Measurements from ENCODE around the gene SIRPA.

The SIRPA gene

DNA sequence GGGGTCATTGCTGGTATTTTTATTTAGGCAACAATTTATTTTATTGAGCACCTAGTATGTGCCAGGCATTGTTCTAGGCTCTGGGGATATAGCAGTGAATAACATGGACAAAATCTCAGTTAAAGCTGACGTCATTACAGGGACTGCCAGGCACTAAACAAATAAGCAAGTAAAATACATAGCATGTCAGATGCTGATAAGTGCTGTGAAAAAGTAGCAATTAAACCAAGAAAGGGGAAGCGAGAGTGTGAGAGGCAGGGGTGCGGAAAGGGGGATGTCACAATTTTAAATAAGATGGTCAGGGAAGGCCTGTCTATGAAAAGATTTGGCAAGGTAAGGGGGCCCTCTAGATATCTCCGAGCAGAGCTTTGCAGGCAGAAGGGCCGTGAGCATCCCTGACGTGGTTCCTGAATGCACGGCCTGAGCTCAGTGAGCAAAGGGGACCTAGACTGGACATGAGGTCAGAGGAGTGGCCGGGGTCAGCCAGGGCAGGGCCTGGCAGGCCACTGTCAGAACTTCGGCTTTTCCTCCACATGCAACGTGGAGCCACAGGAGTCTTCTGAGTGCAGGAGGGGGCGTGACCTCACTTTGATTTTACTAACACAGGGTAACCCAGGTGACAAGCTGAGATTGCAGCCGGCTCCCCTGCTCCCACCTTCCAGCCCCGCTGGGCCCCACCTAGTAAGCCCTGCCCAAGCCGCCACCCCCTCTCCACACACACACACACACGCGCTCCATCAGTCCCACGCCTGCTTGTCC is 24.2 kb upstream of the SIRPA start:
- DNase-seq (ENCODE audit: low read depth in 2 of 2), result no peak

DNA sequence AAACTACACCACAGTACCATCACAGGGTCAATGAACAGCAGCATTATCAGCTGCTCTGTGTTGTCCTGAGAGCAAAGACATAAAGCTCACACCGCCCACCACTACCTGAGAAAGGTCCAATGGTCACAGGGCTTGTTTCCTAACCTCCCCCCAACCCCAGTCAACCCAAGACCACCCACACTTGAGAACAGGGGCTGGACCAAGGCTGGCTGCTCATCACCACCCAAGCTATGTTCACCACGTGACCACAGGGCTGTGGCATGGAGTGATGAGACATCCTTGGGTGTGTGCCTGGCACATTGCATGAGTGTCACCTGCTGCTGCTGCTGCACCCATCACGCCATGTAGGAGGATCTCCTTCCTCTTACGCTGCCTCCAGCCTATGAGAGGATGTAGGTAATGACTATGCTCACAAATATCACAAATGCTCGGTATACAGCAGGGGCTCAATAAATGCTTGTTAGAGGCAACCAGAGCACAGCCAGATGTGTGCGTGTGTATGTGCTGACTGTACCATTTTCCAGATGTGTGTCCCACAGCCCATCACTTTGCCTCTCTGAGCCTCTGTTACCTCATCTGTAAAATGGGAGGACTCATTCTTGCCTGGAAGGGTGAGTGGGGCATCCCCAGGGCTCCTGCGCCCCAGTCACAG is 23.3 kb upstream of the SIRPA start:
- no peak for DNase-seq (ENCODE audit: low read depth in 2 of 2)

DNA sequence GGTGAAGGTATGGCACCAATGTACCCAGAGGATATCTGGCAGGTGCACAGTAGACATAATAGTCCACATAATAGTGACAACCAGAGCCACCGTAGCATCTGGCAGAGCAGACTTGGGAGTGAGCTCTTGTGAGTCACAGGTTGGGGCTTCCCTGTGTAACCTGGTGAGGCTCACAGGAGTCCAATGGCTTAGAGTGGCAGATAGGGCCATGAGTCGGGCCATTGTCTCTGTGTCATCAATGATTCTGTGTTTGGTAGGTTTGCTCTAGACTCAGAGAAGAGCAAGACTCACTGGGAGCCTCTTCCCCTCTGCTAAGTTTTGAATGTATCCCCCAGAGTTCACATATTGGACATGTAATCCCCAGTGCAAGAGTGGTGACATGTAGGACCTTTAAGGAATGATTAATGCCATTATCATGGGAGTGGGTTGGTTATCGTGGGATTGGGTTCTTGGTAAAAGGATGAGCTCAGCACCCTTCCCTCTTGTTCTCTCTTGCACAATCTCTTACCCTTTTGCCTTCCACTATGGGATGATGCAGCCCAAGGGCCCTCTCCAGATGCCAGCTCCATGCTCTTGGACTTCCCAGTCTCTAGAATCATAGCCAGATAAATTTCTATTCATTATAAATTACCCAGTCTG is 22.6 kb upstream of the SIRPA start:
- no peak for DNase-seq (ENCODE audit: low read depth in 2 of 2)

DNA sequence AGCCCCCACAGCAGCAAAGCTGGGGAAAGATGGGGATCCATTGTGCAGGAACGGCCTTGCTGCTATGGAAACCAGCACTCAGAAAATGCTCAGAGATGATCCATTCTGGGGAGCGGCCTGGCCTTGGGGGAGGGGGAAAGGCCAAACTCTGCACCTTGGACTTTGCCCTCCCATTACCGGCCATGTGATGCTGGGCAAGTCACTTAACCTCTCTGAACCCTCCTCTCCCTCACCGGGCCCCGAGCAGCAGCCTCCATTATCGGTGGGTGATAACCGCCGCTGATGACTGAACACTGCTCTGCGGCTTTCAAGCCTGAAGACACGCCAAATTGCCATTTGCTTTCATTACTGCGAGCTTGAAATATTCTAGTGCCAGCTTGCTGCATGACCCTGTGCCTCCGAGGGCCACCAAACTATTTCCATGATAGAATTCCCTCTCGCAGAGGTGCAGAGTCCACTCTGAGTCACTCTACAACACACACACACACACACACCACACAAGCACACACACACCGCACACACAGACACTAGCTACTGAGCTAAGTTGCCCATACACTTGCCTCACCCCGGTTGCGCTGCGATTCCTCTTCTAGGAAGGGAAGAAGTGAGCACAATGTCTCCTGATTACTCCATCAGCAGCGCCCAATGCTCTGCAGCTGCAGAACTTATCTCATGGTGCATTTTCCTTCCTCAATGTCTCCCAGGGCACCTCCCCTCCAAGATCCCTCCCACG is 20.6 kb upstream of the SIRPA start:
- DNase-seq (ENCODE audit: low read depth in 2 of 2), result no peak

DNA sequence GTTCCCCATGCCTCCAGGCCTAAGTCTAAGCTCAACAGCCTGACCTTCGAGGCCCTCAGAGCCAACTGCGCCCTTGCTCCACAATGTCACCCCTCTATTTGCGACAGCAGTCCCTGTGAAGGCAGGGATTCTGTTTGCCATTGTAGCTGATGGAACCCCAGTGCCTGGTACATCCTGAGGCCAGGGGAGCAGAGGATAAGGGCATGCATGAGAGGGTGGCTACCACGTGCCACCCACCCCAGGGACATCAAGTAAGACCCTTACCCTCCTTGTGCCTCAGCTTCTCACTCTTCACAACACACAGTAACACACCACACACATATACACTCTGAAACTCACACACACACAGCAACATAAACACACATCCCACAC is 20.0 kb upstream of the SIRPA start:
- DNase-seq (ENCODE audit: low read depth in 2 of 2), result no peak

DNA sequence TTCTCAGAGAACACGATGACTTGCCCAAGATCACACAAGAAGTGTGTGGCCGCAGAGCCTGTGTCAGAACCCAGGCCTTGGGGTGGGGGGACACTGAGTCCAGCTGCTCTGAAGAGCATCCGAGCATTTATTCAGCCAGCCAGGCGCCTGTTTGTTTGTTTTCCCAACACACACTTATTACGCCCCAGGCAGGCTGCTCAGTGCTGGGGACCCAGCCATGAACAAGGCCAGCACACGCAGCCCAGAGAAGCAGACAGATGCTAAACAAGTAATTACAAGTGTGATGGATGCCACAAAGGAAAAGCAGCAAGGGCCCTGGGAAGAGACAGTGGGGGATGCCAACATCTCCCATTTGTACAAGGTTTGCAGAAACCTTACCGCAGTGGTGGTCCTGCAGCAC is 19.4 kb upstream of the SIRPA start:
- DNase-seq (ENCODE audit: low read depth in 2 of 2), result no peak

DNA sequence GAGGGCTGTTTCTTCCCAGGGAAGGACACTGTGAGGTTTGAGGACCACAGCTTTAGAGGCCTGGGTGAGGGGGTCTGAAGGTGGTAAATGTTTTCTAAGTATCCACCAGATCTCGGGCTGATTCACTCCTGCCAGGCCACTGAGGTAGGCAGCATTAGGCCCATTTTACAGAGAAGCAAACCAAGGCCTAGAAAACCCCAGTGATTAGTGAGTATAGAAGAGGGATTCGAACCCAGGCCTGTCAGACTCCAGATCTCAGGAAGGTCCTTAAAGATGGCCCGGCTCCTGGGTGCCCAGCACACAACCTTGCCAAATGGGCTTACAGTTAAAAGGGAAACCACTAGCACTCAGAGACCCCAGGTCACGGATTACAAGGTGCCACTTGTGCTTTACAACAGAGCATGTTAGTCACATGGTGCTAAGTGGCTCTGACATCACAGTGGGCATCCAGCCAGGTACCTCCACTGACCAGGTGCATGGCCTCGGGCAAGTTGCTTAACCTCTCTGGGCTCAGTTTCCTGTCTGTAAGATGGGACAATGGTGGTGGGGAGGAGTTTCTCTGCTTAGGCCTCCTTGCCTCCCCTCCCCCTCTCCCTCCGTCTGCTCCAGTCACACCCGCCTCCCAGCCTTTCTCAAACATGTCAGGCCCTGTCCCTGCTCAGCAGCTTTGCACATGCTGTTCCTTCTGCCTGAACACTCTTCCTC is 18.8 kb upstream of the SIRPA start:
- DNase-seq (ENCODE audit: low read depth in 2 of 2), result no peak

DNA sequence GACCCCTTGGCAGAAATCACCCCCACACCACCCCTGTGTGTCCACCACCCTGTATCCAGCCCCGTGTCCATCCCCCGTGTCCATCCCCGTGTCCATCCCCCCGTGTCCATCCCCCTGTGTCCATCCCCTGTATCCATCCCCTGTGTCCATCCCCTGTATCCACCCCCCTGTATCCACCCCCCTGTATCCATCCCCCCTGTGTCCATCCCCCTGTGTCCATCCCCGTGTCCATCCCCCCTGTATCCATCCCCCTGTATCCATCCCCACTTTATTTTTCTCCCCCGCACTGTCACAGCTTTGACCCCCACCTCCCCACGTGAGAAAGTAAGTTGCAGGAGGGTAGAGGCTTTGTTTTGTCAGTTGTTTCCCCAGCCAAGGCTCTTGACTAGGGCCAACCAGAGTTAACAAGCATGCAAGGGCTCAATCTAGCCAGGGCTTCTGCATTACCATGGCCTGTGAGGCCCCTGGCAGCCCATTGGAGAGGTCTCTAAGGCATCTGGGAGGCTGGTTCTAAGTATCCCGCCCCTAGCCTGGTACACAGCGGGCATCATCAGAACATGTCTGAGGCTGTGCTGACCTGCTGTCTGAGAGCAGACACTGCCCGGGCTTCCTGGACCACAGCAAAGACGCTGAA is 18.1 kb upstream of the SIRPA start:
- no peak for DNase-seq (ENCODE audit: low read depth in 2 of 2)

DNA sequence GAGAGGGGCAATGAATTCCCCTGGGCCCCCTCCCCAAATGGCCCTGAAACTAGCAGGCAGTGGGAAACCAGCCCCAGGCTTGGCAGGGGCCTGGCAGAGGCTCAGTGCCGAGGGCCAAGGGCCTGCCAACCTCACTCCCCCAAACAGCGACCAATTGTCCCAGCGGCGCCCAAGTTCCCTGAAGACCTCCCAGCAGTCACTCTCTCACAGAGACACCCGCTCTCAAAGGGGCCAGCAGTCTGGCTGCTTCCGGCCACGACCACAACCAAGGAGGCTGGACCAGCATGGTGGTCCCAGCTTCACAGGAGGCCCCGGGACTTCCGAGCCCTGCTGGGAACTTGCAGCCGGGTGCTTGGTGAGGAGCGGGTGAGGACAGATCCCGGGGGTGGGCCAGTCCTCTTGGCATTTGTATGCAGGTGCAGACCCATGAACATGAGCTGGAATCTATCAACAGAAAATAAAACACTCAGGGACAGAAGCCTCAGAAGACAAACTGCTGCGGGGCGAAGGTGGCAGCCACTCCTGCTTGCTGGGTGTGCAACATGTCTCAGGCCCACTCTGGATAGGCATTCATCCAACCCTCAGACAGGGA is 17.5 kb upstream of the SIRPA start:
- DNase-seq (ENCODE audit: low read depth in 2 of 2), result no peak

DNA sequence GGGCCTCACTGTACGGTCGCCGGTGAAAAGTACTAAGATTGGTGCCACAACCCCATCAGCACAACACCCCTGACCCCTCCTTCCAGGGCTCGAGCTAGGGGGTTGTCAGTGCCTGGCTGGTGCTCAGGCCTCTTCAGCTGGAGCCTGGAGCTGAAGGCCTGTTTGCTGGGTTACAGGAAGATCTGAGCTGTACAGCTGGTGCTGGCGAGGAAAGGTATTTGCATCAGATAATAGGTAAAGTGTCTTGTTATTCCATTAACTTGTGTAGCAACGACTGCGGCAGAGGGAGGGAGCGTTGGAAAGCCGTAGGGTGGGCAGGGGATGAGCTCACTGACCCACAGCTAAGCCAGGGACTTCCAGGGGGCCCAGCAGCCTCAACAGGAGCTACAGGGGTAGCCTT is 15.8 kb upstream of the SIRPA start:
- no peak for DNase-seq (ENCODE audit: low read depth in 2 of 2)

DNA sequence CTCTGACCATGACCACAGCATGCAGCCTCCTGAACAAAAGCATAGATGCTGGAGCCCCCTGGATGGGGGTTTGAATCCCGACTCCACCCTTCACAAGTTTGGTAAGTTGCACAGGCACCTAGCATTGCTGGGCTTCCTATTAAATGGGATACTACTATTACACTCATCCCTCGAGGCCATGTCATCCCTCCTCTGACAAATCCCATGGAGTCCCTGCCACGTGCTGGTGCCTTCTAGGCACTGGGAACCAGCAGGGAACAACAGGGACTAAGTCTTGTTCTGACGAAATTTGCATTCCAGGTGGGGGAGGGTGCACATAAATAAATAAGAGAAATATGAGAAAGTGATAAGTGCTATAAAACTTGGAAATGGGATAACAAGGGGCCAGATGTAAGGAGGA is 15.3 kb upstream of the SIRPA start:
- no peak for DNase-seq (ENCODE audit: low read depth in 2 of 2)

DNA sequence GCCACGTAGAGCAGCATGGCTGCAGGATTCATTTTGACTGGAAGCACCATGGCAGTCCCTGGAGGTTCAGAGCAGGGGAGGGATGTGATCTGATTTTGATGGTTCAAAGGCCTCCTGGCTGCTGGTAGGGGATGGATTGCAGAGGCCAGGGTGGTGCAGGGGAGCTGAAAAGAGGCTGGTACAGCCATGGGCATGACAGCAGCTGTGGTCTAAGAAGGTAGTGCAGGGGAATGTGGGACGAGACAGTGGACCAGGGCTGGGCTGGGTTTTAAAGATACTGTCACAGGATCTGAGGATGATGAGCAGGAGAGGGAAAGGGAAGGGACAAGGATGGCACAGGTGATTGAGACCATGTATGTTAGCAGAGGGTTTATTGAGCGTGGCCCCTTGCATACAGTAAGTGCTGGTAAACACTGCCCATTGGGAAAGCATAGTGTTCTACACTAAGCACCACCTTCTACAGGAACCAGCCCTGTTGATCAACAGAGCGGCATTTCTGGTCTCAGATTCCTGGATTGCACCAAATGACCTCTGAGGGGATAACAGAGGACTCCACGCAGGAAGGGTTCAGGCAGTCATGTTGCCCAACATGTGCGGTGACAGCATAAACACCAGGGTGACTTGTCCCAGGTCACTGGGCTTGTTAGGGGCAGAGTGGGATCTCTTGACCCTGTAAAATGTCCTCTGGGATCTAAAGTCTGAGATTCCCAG is 14.5 kb upstream of the SIRPA start:
- no peak for DNase-seq (ENCODE audit: low read depth in 2 of 2)

DNA sequence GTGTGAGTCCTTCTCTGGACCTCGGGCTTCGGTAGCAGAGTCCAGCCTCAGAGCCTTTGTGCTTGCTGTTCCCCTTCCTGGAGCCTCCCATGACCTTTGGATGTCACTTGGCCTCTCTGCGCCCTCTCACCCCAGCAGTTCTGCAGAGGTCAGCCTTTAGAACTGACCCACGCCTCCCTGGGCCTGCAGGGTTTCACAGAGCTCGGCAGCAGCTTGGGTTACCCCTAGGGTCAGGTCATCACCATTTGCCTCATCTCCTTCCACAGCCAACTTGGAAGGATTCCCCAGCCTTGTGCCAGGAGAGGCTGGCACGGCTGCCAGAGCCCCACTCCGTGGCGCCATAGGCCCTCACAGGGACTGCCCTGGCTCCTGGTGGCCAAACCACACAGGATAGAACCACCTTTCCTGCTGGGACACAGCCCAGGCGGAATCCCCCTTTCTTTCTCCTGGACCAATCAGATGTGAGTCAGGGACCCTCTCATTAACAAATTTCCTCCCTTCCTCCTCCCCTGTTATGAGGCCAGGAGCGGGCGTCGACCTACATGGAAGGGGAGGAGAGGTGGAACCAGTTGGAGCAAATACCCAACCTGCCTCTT is 13.9 kb upstream of the SIRPA start:
- DNase-seq (ENCODE audit: low read depth in 2 of 2), result no peak

DNA sequence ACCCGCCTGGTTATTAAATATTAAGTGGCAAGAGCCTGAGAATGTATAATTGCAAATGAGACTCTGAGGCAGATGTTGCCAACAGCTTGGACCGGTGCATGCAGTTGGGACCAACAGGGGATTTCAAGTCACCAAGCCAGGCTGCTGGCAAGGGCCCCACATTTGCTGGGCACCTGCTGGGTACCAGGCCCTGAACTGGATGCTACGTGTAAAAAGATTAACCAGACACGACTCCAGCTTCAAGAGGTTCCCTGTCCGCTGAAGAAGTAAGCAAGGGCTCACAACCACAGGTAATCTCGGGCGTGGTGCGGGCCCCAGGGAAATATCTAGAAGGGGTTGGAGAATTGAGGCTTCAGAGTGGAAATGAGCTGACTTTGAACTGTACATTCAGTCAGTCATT is 13.2 kb upstream of the SIRPA start:
- DNase-seq (ENCODE audit: low read depth in 2 of 2), result no peak

DNA sequence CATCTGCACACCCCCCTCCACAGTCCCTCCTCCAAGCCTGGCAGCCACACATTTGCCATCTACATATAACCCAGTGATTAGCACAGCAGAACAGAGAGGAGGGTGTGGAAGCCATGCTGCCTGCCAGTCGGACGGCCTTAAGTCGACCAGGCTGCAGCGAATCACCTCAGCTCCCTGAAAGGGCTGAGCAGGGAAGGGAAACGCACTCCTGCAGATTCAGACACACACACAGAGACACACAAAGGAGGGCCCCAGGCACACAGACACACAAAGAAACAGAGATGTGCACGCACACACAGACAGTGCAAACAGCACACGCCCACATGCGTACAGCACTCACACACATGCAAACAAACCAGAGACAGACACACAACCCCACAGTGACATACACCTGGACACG is 11.2 kb upstream of the SIRPA start:
- DNase-seq (ENCODE audit: low read depth in 2 of 2), result no peak

DNA sequence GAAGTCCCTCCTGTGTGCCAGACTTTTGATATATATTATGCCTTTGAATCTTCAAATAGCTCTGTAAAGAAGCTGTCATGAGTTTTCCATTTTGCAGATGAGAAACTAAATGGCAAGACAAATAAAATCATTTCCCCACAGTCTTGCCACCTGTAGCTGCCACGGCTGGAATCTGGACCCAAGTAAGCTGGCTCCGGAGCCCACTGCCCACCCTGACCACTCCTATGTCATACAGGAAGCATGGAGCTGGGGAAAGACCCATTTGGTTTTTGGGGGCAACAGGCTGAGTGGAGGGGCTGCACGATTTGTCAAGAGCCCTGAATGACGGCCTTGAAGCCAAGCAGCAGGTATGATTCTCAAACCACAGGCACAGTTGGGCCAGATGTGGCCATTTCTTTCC is 10.0 kb upstream of the SIRPA start:
- DNase-seq (ENCODE audit: low read depth in 2 of 2), result no peak

DNA sequence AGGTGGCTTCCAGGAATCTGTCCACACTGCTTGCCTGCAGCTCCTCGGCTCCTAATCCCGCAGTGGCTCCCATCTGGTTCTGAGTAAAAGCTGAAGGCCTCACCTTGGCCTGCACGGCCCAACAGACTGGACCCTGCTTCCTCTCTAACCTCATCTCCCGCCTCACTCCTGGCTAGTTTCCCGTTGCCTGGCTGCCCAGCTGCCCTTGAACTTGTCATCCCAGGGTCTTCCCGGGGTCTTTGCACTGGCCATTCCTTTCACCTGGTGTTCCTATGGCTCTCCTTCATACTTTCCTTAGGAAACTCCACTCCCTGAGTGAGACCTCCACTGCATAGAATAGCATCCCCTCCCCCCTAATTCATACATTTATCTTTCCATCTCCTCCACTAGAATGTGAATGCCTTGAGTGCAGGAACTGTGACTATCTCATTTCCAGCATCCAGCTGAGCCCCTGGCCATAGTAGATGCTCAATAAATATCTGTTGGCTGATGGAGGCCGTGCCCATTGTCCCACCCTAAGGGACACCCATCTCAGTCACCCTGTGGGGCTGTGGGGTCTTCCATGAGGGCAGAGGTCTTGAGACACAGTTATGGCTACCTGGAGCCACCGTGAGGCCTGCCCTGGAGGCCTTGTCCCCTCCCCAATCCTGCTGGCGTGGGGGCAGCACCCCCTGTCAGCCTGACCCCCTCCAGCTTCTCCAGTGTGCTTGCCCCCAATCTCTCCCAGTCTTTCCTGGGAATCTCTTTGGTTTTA is 9.1 kb upstream of the SIRPA start:
- DNase-seq (ENCODE audit: low read depth in 2 of 2), result no peak

DNA sequence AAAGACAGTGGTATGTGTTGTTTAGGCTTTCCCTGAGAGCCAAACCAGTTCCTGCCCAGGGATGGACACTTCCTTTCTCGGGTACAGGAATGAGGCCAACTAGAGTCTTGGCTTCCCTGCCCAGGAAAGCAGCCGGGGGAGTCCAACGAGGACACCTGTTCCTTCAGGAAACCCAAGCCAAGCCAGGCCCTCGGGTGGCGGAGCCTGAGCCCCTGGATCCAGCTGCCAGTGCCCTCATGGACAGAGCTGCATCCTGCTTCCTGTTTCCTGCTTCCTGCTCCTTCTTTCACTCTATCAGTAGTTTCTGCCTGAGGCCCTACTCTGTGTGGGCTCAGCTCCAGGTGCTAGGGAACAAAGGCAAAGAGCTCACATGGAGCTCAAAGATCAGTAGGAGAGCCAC is 7.9 kb upstream of the SIRPA start:
- DNase-seq (ENCODE audit: low read depth in 2 of 2), result no peak

DNA sequence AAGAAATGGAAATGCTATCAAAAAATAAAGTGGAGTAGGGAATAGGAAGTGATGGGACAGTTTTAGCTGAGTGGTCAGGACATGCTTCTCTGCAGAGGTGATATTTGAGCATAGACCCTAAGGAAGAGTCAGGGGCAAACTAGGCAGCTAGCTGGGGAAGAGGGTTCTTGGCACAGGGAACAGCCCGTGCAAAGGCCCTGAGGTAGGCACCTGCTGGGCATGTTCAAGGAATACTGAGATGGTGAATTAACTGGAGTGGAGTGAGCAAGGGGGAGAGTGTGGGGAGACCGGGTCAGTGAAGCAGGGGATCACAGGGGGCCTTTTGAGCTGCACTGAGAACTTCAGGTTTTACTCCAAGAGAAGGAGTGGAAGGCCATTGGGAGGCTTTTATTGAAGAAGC is 7.5 kb upstream of the SIRPA start:
- DNase-seq (ENCODE audit: low read depth in 2 of 2), result no peak
